OCI-M2 (cell line): ENCODE measurements around the gene MAP4K4.
"Not testable (repeated sequence)": the region's sequence is repeated elsewhere in the genome, so short reads cannot be mapped to it uniquely, and the experiment has no call there.

ENCODE experiments used
- DNase-seq: peaks from one replicate; lab custom pipeline; 2025; ENCODE audit not compliant: unreplicated experiment; lab: John Stamatoyannopoulos, UW

Gene MAP4K4

GRCh38 chr2:101741775-101742520 lies 44.4 kb downstream of the MAP4K4 start:
- no peak for DNase-seq

DNA sequence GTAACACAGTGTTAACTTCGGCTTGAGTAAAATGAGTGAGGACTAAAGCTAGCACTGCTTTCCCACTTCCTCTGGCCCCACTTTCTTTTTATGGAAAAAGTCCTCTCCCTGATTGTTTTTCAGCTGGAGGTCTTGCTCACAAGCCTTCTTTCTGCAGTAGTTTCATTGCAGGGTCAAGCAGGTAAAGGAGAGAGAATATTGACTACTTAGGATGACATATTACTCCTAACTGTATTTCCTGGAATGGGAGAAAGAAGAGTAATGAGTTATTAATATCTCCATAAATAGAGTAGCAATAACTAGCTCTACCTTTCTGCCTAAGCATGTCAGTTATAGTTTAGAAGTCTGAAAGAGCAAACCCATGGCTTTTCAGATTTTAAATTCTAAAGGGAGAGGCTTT lies 45.0 kb downstream of the MAP4K4 start:
- no peak for DNase-seq

GRCh38 chr2:101743288-101743687 lies 45.8 kb downstream of the MAP4K4 start:
- no peak for DNase-seq

- no peak for DNase-seq
These were observed 47.3 kb downstream of the MAP4K4 start for GRCh38 chr2:101744832-101745231.

- no peak for DNase-seq
These were observed 48.5 kb downstream of the MAP4K4 start for GRCh38 chr2:101745711-101746694.

GRCh38 chr2:101748000-101748399 lies 50.5 kb downstream of the MAP4K4 start:
- no peak for DNase-seq

DNA sequence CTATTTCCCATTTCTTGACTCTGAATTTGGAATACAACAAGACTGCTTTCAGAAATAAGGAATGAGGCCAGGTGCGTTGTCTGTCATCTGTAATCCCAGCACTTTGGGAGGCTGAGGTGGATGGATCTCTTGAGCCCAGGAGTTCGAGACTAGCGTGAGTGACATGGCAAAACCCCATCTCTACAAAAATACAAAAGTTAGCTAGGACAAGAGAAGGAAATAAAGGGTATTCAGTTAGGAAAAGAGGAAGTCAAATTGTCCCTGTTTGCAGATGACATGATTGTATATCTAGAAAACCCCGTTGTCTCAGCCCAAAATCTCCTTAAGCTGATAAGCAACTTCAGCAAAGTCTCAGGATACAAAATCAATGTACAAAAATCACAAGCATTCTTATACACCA lies 51.0 kb downstream of the MAP4K4 start:
- not testable (repeated sequence) for DNase-seq

DNA sequence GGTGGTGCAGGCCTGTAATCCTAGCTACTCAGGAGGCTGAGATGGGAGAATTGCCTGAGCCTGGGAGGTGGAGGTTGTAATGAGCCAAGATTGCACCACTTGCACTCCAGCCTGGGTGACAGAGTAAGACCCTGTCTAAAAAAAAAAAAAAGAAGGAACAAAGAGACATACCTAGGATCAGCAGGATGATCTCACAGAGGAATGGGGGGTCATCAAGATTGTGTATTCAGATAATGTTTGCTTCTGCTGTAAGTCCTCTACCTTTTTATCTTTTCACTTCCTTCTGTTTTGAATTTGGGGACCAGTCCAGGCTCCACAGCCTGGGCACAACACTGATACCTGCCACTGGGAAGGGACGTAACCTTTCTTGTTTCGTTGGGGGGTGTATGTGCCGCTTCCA lies 53.2 kb downstream of the MAP4K4 start:
- no peak for DNase-seq

- DNase-seq, result no peak
These were observed 53.8 kb downstream of the MAP4K4 start for GRCh38 chr2:101751276-101751815.

DNA sequence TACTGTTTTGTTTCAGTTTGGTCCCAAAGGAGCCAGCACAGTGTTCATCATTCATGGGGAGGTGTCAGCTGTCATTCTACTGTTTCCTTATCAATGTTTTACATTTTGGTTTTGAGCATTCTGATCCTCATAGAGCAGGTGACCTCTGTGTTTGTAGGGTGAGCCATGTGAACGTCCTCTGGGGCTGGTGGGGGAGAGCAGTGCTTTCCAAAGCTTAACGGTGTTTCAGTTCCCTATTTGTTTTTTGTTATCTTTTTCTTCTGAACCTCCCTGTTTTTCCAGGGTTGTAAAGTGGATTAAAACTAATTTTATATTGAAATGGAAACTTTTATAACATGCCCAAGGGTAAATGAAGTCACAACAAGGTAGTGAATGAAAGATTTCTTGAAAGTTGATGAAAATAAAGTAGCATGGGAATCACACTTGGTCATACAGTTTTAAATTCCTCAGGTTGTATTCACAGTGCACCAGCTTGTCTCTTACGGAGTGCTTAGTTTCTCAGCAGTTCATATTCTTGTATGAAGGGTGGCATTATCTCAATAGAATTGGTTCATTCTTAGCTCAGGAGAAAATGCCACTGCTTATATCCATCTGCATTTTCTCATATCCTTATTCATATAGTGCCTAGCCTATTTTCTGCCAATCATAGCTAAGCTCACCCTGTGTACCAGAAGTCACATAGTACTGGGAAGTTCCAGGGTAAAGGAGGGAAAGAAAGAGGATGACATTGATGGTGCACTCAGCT lies 54.5 kb downstream of the MAP4K4 start:
- DNase-seq, result no peak

- no peak for DNase-seq
These were observed 55.5 kb downstream of the MAP4K4 start for GRCh38 chr2:101752716-101753616.

GRCh38 chr2:101753720-101754490 lies 56.4 kb downstream of the MAP4K4 start:
- no peak for DNase-seq

- no peak for DNase-seq
These were observed 57.1 kb downstream of the MAP4K4 start for GRCh38 chr2:101754618-101755017.

DNA sequence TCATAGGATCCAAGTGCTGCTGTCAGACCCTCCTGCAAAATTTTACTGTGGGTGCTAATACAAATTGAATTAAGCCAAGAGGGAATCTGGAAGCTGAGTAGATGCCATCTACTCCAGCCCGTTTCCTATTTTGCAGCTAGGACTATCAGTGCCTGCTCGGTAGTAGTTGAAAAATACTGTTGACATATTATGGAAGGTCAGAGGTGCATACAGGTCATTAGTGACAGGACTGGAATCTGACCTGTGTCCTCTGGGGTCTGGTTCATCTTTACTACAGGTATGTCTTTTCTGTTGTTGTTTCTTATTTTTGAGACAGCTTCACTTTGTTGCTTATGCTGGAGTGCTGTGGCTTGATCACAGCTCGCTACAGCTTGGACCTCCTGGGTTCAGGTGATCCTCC lies 58.8 kb downstream of the MAP4K4 start:
- DNase-seq, result no peak

GRCh38 chr2:101758001-101758400 lies 60.5 kb downstream of the MAP4K4 start:
- DNase-seq, result no peak

- no peak for DNase-seq
These were observed 61.7 kb downstream of the MAP4K4 start for GRCh38 chr2:101759162-101759561.

DNA sequence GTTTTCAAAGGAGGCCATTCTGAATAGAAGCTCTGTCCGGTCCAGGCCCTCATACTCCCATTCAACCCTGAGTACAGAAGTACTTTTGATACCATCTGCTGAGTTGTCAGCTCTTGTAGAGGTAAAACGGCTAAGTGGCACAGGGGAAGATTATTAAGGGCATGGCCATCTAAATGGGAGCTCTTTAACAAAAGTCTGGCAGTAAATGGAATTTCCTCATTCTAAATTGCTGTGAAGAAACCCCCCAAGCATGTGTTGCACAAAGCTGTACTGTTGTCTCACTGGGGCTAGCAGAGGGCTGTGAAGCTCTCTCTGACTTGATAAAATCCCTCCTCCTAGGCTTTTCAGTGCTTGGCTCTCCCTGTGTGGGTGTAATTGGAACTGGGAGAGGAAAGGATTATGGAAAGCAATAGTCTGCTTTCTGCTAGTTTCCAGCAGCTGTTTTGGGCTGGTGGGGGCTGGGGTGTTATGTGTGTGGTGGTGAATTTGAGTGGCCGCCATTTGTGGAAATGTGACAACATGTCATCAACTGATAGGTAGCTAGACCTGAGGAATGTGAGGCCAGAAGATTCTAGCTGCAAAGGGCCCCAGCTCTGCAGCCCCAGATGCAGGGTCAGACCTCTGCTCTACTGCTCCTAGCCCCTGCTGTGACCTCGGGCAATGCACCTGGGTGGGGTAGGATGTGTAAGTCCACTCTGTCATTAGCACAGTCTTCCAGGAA lies 65.1 kb downstream of the MAP4K4 start:
- DNase-seq, result no peak

DNA sequence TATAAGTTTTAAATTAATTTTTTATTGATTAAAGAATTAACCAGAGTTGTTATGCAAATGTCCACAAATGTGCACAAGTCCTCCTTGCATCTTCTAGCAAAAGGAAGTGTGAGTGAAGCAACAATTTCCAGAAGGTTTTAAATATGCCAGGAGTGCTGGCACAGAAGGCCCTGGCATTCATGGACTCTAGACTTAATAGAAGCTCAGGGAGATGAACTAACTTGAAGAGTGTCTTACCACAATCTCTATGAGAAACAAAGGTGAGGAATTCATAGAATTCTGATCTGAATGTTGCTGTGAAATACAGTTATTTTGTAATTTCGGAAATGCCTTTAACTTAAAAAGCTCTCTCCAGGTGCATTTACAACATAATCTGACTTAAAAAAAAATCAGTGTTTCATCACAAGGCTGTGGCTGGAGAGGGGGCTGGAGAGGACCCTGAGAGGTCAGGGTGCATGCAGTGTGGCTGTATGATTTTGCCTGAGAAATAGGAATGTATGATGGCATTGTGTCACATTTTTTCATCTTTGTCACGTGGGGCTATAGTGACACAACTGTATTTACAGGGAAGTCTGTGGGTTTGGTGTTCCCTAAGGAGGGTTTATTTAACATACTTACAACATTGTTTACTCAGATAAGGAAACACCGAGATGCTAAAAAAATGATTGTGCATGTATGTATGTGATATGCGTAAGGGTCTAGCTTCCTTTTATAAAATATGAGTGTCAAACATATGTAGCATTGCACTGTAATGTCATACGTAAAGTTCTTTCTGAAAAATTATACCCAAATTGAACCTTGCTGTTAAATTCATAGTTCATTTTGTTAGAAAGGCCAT lies 66.2 kb downstream of the MAP4K4 start:
- DNase-seq, result no peak
